Measurements from ENCODE around the gene CDH12. TPM values are rescaled to one million over a fixed set of nuclear protein-coding genes. Genes with fewer than 3 reads are reported as not detected.
"Not testable (repeated sequence)": the region's sequence is repeated elsewhere in the genome, so short reads cannot be mapped to it uniquely, and the experiment has no call there.

The CDH12 gene
- total RNA-seq, 1 donor from 2014 or later, result not detected

GRCh38 chr5:22678886-22679285, 174.3 kb downstream of the CDH12 start:
- ATAC-seq (ENCODE audit: poor library complexity), result no peak
- intact Hi-C loops (cut with DNase I), result no loop called here
- DNase-seq, result no peak

GRCh38 chr5:22673131-22673530, 180.0 kb downstream of the CDH12 start:
- intact Hi-C loops (cut with DNase I), result no loop called here
- DNase-seq (no peak), ATAC-seq (ENCODE audit: poor library complexity) (no peak)

- no peak for ATAC-seq (ENCODE audit: poor library complexity)
- intact Hi-C loops (cut with DNase I), result no loop called here
Measured at GRCh38 chr5:22669345-22669744, 183.8 kb downstream of the CDH12 start.

GRCh38 chr5:22665801-22666200, 187.3 kb downstream of the CDH12 start:
- intact Hi-C loops (cut with DNase I), result no loop called here
- ATAC-seq (ENCODE audit: poor library complexity) (no peak), DNase-seq (no peak)

More at GRCh38 chr5:22669345-22669744, 183.8 kb downstream of the CDH12 start:
- DNase-seq, result no peak

- DNase-seq (no peak), ATAC-seq (ENCODE audit: poor library complexity) (no peak)
- intact Hi-C loops (cut with DNase I), result no loop called here
Measured at GRCh38 chr5:22663134-22663533, 190.0 kb downstream of the CDH12 start.

- intact Hi-C loops (cut with DNase I), result no loop called here
- DNase-seq, result no peak
- ATAC-seq (ENCODE audit: poor library complexity), result no peak
Measured at GRCh38 chr5:22662391-22662790, 190.8 kb downstream of the CDH12 start.

- DNase-seq (no peak), ATAC-seq (ENCODE audit: poor library complexity) (no peak)
- intact Hi-C loops (cut with DNase I), result no loop called here
Measured at GRCh38 chr5:22651355-22651754, 201.8 kb downstream of the CDH12 start.

- no peak for DNase-seq
- no peak for ATAC-seq (ENCODE audit: poor library complexity)
- intact Hi-C loops (cut with DNase I), result no loop called here
Measured at GRCh38 chr5:22650511-22650910, 202.6 kb downstream of the CDH12 start.

GRCh38 chr5:22649074-22649473, 204.1 kb downstream of the CDH12 start:
- intact Hi-C loops (cut with DNase I), result no loop called here
- ATAC-seq (ENCODE audit: poor library complexity) (no peak), DNase-seq (no peak)

GRCh38 chr5:22644859-22645258, 208.3 kb downstream of the CDH12 start:
- no peak for ATAC-seq (ENCODE audit: poor library complexity)
- DNase-seq, result no peak
- intact Hi-C loops (cut with DNase I), result no loop called here

GRCh38 chr5:22643356-22643755, 209.8 kb downstream of the CDH12 start:
- intact Hi-C loops (cut with DNase I), result no loop called here
- DNase-seq (no peak), ATAC-seq (ENCODE audit: poor library complexity) (no peak)

GRCh38 chr5:22631683-22632082, 221.5 kb downstream of the CDH12 start:
- ATAC-seq (ENCODE audit: poor library complexity), result no peak
- intact Hi-C loops (cut with DNase I), result no loop called here

GRCh38 chr5:22627029-22627428, 226.1 kb downstream of the CDH12 start:
- intact Hi-C loops (cut with DNase I), result no loop called here
- ATAC-seq (ENCODE audit: poor library complexity) (no peak), DNase-seq (no peak)

More at GRCh38 chr5:22631683-22632082, 221.5 kb downstream of the CDH12 start:
- DNase-seq, result no peak

- DNase-seq (no peak), ATAC-seq (ENCODE audit: poor library complexity) (no peak)
- intact Hi-C loops (cut with DNase I), result no loop called here
Measured at GRCh38 chr5:22625451-22625850, 227.7 kb downstream of the CDH12 start.

GRCh38 chr5:22621084-22621483, 232.1 kb downstream of the CDH12 start:
- DNase-seq (no peak), ATAC-seq (ENCODE audit: poor library complexity) (no peak)
- intact Hi-C loops (cut with DNase I), result no loop called here

GRCh38 chr5:22615964-22616363, 237.2 kb downstream of the CDH12 start:
- intact Hi-C loops (cut with DNase I), result no loop called here
- ATAC-seq (ENCODE audit: poor library complexity) (no peak), DNase-seq (no peak)

GRCh38 chr5:22614486-22615094, 238.6 kb downstream of the CDH12 start:
- DNase-seq (no peak), ATAC-seq (ENCODE audit: poor library complexity) (no peak)
- intact Hi-C loops (cut with DNase I), result no loop called here

GRCh38 chr5:22612928-22613327, 240.2 kb downstream of the CDH12 start:
- intact Hi-C loops (cut with DNase I), result no loop called here
- ATAC-seq (ENCODE audit: poor library complexity), result no peak
- no peak for DNase-seq

- intact Hi-C loops (cut with DNase I), result no loop called here
- no peak for ATAC-seq (ENCODE audit: poor library complexity)
- no peak for DNase-seq
Measured at GRCh38 chr5:22611327-22611726, 241.8 kb downstream of the CDH12 start.

- intact Hi-C loops (cut with DNase I); ATAC-seq (ENCODE audit: poor library complexity); DNase-seq: not testable (repeated sequence)
Measured at GRCh38 chr5:22607498-22607897, 245.6 kb downstream of the CDH12 start.

GRCh38 chr5:22605473-22605872, 247.7 kb downstream of the CDH12 start:
- DNase-seq (no peak), ATAC-seq (ENCODE audit: poor library complexity) (no peak)
- intact Hi-C loops (cut with DNase I), result no loop called here

All from Right ventricle myocardium superior (tissue), 1 donor.